OCI-LY7 (cell line): ENCODE results near the gene EDN1. TPM values are rescaled to one million over a fixed set of nuclear protein-coding genes. Genes with fewer than 3 reads are reported as not detected.

Experiments used
- BruUV-seq: library from RNA; stranded (reverse); fragments of 400-500 nt; replicated peaks from 2 replicates; lab custom pipeline; 2021; lab: Mats Ljungman, UMichigan
- CTCF ChIA-PET: fragments of 300-600 bp; sonication (Branson Sonifier 250); formaldehyde crosslinking; loops from one replicate; lab custom pipeline; 2022; ENCODE audit warnings: antibody characterized with exemption; ENCODE audit not compliant: unreplicated experiment; lab: Charles Lee
- POLR2A ChIA-PET: fragments of 300-600 bp; sonication (Branson Sonifier 250); formaldehyde crosslinking; loops from one replicate; lab custom pipeline; 2022; ENCODE audit warnings: antibody characterized with exemption; lab: Charles Lee
- DNase-seq: peaks from one replicate; pipeline ENCODE4 v3.0.0-alpha.2; 2015; ENCODE audit warnings: low spot score
- H2AFZ ChIP-seq: fragments of 200-600 bp; sonication (generic), shearing (Covaris generic); 2 replicates; pipeline ENCODE4 v1.6.1; 2014; ENCODE audit warnings: mild to moderate bottlenecking, antibody characterized with exemption, low read length, moderate library complexity
- H3K27ac ChIP-seq: fragments of 200-600 bp; sonication (generic); 2 replicates; pipeline ENCODE4 v1.5.1; 2014; ENCODE audit warnings: mixed run types, low read depth, mild to moderate bottlenecking, moderate library complexity, low read length, inconsistent platforms; ENCODE audit not compliant: poor library complexity, severe bottlenecking
- H3K36me3 ChIP-seq: fragments of 200-600 bp; sonication (generic); 2 replicates; pipeline ENCODE4 v1.6.1; 2014; ENCODE audit warnings: mild to moderate bottlenecking, antibody characterized with exemption, low read length, moderate library complexity, mixed read lengths; ENCODE audit not compliant: insufficient read depth
- H3K4me1 ChIP-seq: fragments of 200-600 bp; sonication (generic); 2 replicates; pipeline ENCODE4 v1.5.1; 2014; ENCODE audit warnings: mild to moderate bottlenecking, low read length; ENCODE audit not compliant: insufficient read depth, poor library complexity, severe bottlenecking
- H3K4me2 ChIP-seq: fragments of 200-600 bp; sonication (generic); 2 replicates; pipeline ENCODE4 v1.6.1; 2014; ENCODE audit warnings: mild to moderate bottlenecking, low read length
- H3K4me3 ChIP-seq: fragments of 200-600 bp; sonication (generic); 2 replicates; pipeline ENCODE4 v1.5.1; 2014; ENCODE audit warnings: mild to moderate bottlenecking, low read depth, low read length; ENCODE audit not compliant: poor library complexity, severe bottlenecking
- H3K79me2 ChIP-seq: fragments of 200-600 bp; sonication (generic); 2 replicates; pipeline ENCODE4 v1.6.1; 2016; ENCODE audit warnings: low read depth, mild to moderate bottlenecking, low read length, moderate library complexity, mixed read lengths; ENCODE audit not compliant: insufficient read depth
- H3K9me2 ChIP-seq: fragments of 200-600 bp; sonication (generic); 2 replicates; pipeline ENCODE4 v1.6.1; 2016; ENCODE audit warnings: mild to moderate bottlenecking, low read length, mixed read lengths; ENCODE audit not compliant: insufficient read depth
- H3K9me3 ChIP-seq: fragments of 200-600 bp; sonication (generic); 2 replicates; pipeline ENCODE4 v1.6.1; 2014; ENCODE audit warnings: mild to moderate bottlenecking, mixed run types, low read length, mixed read lengths
- H4K20me1 ChIP-seq: fragments of 200-600 bp; sonication (generic); 2 replicates; pipeline ENCODE4 v1.6.1; 2014; ENCODE audit warnings: mild to moderate bottlenecking, antibody characterized with exemption, low read length, moderate library complexity, mixed read lengths; ENCODE audit not compliant: insufficient read depth
- EZH2phosphoT487 ChIP-seq: fragments of 200-600 bp; sonication (generic); IDR thresholded peaks from 2 replicates; pipeline ENCODE4 v1.6.1; 2018; ENCODE audit warnings: low read depth, borderline replicate concordance, mild to moderate bottlenecking, mixed run types, antibody characterized with exemption, low read length, moderate library complexity, mixed read lengths
- intact Hi-C: fragments of 100-400 bp; cut with micrococcal nuclease; formaldehyde crosslinking; loops from one replicate; pipeline ENCODE4 v1.10.0; 2022; ENCODE audit not compliant: unreplicated experiment
- total RNA-seq, 2 experiments: library from RNA; depleted of rRNA in 1 of 2; stranded (reverse); fragments of >200 nt in 1 of 2; shearing (Covaris generic) in 1 of 2; gene quantifications; 2 replicates each; pipeline ENCODE4 v1.2.3, GENCODE V29; 2014 to 2022
- TF ChIP-seq, protein P1 (sequence below): fragments of 200-600 bp; sonication (generic); conservative IDR thresholded peaks from 2 replicates; pipeline ENCODE4 v1.5.1; 2014; ENCODE audit warnings: mild to moderate bottlenecking, antibody characterized with exemption, low read length, moderate library complexity, mixed read lengths

The EDN1 gene
- total RNA-seq, 2 experiments from 2014 or later = not detected

DNA sequence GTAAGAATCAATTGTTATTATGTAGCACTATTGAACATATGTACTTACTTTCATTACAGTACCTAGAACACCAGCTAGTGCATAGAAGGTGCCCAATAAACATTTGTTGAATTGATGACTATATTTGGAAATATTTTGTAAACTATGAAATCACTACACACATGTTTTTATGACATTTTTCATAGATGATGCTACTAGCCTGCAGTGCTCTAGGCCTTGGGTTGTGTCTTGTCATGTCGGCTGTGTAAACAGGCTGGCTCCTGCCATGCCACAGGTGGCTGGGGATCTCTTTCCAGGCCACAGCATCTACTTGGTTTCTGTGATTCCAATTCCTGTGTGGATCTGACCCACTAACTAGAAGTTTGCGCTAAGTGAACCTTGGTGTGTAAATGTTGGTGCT, 43.3 kb upstream of the EDN1 start:
- TF ChIP-seq EZH2phosphoT487 = no peak
- TF ChIP-seq, protein P1, sequence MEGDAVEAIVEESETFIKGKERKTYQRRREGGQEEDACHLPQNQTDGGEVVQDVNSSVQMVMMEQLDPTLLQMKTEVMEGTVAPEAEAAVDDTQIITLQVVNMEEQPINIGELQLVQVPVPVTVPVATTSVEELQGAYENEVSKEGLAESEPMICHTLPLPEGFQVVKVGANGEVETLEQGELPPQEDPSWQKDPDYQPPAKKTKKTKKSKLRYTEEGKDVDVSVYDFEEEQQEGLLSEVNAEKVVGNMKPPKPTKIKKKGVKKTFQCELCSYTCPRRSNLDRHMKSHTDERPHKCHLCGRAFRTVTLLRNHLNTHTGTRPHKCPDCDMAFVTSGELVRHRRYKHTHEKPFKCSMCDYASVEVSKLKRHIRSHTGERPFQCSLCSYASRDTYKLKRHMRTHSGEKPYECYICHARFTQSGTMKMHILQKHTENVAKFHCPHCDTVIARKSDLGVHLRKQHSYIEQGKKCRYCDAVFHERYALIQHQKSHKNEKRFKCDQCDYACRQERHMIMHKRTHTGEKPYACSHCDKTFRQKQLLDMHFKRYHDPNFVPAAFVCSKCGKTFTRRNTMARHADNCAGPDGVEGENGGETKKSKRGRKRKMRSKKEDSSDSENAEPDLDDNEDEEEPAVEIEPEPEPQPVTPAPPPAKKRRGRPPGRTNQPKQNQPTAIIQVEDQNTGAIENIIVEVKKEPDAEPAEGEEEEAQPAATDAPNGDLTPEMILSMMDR = no peak
- BruUV-seq = no TSS peak
- CTCF ChIA-PET = no interaction called here

DNA sequence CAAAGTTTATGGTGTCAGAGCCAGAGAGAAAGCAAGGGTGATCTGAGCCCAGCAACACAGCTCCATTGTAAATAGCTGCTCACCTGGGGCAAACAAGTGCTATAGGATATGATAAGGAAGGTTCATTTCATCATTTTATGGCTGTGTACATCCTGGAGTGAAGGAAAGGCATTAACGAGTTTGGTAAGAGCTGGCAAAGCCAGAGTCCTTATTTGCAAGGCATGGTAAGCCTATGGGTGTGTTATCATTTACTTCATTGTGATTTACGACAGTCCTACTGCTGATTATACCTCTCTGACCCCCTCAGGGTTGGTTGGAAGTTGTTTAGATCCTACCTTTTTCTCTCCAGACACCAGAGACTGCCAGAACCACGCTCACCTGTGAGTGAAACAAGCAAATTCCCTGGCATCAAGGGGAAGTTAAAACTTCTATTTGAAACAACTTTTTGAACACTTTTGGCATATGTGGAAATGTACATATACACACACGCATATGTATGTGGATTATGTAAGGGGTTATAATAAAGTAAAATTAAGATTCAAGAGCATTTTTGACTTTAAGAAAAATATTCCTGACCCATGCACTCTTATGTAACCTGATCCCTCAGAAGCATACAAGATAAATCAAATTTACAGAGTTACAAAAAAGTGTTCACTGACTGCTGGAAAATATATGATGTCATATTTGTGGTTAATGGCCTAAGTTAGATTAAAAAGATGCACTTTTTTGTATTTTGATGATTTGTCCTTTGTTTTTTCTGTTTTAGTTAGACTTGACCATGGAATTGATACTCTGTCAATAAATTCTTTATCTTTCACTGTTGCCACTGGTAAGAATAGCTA, 40.4 kb upstream of the EDN1 start:
- TF ChIP-seq, protein P1 = no peak
- TF ChIP-seq EZH2phosphoT487 = no peak
- no TSS peak for BruUV-seq
- Histone ChIP-seq H3K9me3 (no peaks in the 10 kb centered on the region), H3K4me2 (no peak overlapping the region), H3K27ac (no peak overlapping the region), H4K20me1 (no peaks in the 10 kb centered on the region), H3K79me2 (no peaks in the 10 kb centered on the region), H3K4me3 (no peak overlapping the region), H3K9me2 (no peaks in the 10 kb centered on the region), H3K36me3 (no peaks in the 10 kb centered on the region), H2AFZ (no peak overlapping the region), H3K4me1 (no peaks in the 10 kb centered on the region)
- ChIA-PET CTCF (no interaction called here), POLR2A (no interaction called here)
- intact Hi-C loops = no loop called here
- DNase-seq = no peak

More for the DNA sequence above, 43.3 kb upstream of the EDN1 start:
- intact Hi-C loops = no loop called here
- no peak overlapping the region for H3K4me3 ChIP-seq
- no peaks in the 10 kb centered on the region for H3K36me3 ChIP-seq
- DNase-seq = no peak
- no peaks in the 10 kb centered on the region for H3K9me2 ChIP-seq
- H2AFZ ChIP-seq = no peak overlapping the region
- POLR2A ChIA-PET = no interaction called here
- H4K20me1 ChIP-seq = no peaks in the 10 kb centered on the region
- H3K79me2 ChIP-seq = no peaks in the 10 kb centered on the region
- no peak overlapping the region for H3K4me2 ChIP-seq
- H3K4me1 ChIP-seq = no peaks in the 10 kb centered on the region
- no peaks in the 10 kb centered on the region for H3K9me3 ChIP-seq
- H3K27ac ChIP-seq = no peak overlapping the region

DNA sequence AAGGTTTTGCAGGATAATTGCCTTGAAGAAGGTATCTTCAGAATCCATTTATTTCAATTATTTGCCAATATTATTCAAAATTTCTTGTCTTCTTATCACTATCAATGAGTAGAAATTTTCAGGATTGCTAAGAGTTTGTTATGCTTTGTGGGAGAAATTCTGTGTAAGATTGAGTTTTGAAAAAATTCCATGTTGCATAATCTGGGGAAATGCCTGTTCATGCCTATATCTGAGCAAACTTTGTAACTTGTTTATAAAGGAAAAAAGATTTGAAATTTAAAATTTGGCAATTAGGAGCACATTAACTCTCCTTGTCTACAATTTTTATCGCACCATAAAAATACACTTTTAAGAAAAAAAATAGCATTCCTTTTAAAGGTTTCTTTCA, 39.8 kb upstream of the EDN1 start:
- Histone ChIP-seq H3K79me2 (no peaks in the 10 kb centered on the region), H3K4me2 (no peak overlapping the region), H3K4me3 (no peak overlapping the region), H3K9me2 (no peaks in the 10 kb centered on the region), H2AFZ (no peak overlapping the region), H4K20me1 (no peaks in the 10 kb centered on the region), H3K4me1 (no peaks in the 10 kb centered on the region), H3K27ac (no peak overlapping the region), H3K9me3 (no peaks in the 10 kb centered on the region), H3K36me3 (no peaks in the 10 kb centered on the region)
- ChIA-PET CTCF (no interaction called here), POLR2A (no interaction called here)
- no peak for TF ChIP-seq EZH2phosphoT487
- TF ChIP-seq, protein P1 = no peak
- BruUV-seq = no TSS peak
- DNase-seq = no peak
- intact Hi-C loops = no loop called here
